Measurements from ENCODE around the gene PSIP1.
A peak's percentile ranks its signal among the peaks of the same experiment; 100 is the strongest.
"Not testable (repeated sequence)": the region's sequence is repeated elsewhere in the genome, so short reads cannot be mapped to it uniquely, and the experiment has no call there.

PSIP1 gene

GRCh38 chr9:15430920-15431844 is 79.6 kb downstream of the PSIP1 start:
- DNase-seq = no peak

GRCh38 chr9:15427702-15428101 is 83.1 kb downstream of the PSIP1 start:
- not testable (repeated sequence) for DNase-seq

GRCh38 chr9:15426019-15426418 is 84.8 kb downstream of the PSIP1 start:
- no peak for DNase-seq

DNA sequence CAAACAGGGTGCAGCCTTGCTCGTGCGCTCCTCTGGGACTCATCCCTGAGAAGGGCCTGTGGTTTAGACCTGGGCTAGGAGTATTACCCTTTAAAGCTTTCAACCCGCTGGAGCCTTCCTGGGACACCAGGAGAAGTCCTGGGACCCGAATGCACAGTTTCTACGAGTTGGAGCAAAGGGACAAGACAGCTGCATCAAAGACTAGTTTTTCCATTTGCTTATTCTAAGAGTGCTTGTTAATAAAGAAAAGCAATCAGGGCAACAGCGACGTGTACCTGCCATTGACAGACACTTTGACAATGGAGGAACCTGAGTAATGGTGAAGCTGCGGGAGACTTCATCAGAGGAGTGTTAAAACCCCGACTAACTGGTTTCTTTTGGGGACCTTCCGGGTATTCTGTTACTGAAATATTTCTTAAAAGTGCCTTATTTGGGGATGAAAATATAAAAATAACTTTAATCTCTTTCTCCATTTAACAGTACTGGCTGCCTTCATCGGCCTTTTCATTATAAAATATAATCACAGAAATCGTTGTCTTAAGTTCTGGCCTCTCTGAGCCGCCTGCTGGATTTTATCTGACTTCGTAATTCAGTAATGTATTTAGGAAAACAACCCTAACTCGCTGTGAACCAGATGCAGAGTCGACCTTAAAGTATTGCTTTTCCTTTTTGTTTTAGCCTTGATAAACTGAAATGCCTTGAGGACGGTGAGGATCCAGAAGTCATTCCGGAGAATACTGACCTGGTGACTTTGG is 87.4 kb downstream of the PSIP1 start:
- peak; percentile 69 for DNase-seq

GRCh38 chr9:15422372-15423230 is 88.2 kb downstream of the PSIP1 start, which contains the start of gene SNAPC3:
SNAPC3 (plus strand) TSS chr9:15422876; CDS start chr9:15422880, 4 bp downstream.
- DNase-seq = peak; percentile 99

DNA sequence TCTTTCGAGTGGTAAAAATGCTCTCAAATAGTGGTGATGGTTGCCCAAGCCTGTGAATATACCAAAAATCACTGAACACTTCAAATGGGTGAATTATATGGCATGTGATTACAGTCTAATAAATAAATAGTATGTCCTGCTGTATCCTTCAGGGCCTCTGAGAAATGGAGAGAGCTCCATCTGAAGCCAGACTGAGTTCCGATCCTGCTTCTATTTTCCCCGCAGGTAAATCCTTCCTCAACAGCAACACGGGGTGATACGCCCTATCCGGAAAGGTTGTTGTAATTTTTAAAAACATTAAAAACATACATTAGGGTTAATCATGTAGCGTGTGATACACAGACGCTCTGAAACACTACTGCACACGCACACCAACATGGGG is 88.8 kb downstream of the PSIP1 start:
- peak; percentile 76 for DNase-seq

- no peak for DNase-seq
Observed at GRCh38 chr9:15421532-15421931, 89.2 kb downstream of the PSIP1 start.

DNA sequence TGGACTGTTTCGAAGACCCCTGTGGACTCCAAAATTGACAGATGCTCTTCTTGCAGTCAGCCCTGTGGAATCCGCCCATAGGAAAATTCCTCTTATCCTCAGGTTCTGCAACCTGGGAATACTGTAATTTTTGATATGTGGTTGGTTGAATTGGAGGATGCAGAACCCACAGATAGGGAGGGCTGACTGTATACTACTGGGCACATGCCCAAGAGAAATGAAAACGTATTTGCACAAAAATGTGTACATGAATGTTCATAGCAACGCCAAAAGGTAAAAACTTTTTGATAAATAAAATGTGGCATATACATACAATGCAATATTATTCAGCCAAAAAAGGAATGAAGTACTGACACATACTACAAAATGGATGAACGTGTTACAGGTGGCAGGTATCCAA is 90.0 kb downstream of the PSIP1 start:
- no peak for DNase-seq

DNA sequence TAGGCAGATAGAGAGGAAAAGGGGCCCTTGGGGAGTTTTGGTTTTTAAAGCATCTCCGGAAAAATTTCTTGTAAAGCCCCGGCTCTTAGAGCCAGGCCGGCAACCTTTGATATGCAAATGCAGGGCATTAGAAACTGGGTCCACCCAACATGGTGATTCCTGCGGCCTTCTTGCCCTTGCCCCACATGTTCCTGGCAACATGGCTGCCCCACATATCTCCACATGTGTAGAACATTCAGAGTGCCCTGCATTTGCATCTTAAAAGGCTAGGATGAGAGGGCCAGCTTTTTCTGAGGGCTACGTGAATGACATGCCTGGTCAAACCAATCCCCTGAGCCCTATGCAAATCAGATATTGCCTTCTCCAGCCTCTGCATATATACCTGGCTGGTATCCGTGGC is 93.1 kb downstream of the PSIP1 start:
- DNase-seq = peak; percentile 34

GRCh38 chr9:15416880-15417279 is 93.9 kb downstream of the PSIP1 start:
- DNase-seq = no peak

Data from NCI-H526 treated with DMSO at 0.1 percent for 48 hours (cell line).